ENCODE measurements around the gene CDC25B. TPM values are rescaled to one million over a fixed set of nuclear protein-coding genes. Genes with fewer than 3 reads are reported as not detected.
A peak's percentile ranks its signal among the peaks of the same experiment; 100 is the strongest.

Gene CDC25B
- polyA plus RNA-seq, 1 experiment, result 58.9 TPM

DNA sequence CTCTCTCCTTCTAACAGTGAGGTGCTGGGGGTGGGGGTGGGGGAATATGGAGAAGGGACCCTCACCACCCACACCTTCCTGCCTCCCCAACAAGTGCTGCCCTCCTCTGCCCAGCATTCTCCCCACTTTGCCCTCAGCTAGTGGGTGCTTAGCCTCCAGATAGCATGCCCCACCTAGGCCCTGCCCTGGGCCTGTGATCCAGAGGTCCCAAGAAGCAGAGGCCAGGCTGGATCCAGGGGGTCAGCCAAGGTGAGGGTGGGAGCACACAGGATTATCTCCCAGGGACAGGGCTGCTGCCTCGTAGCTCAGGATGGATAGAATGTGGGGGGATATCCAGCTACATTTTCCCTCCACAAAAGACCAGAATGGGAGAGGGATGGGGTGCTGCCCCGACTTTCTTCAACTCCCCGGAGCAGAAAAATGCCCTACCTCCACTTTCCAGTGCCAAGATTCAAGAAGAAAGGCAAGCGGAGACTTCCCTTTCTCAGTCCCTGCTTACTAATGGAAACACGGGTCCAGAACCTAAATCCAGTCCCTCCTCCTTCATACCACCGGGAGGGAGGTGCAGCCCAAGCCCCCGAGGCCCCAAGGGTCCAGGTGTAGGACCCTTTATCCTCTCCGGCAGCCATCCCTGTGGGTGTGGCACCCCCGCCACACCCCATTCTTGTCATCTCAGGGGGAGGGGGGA is 29.5 kb upstream of the CDC25B start:
- H3K9me3 ChIP-seq (ENCODE audit: control insufficient read depth, insufficient read depth, low read length), result no peaks in the 10 kb centered on the region
- H3K4me3 ChIP-seq (ENCODE audit: low read depth, low read length), result peak overlapping the region; percentile 77

DNA sequence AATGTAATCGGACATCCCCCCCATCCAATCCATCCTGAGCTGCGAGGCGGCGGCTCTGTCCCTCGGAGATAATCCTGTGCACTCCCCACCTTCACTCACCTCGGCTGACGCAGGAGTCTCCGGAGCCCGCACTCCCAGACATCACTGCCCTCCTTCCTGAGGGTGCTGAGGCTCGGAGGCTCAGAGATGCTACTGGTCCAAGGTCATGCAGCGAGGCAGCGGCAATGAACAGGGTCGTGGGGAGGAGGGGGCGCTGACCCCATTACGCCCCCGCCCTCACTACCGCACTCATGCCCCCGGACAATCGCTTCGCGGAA is 29.0 kb upstream of the CDC25B start:
- H3K4me3 ChIP-seq (ENCODE audit: low read depth, low read length), result peak overlapping the region; percentile 77
- ChIA-PET CTCF (interaction anchor here (1.2 to 2.1 kb wide), 4 partner anchors 11 to 52 kb away, joined by 4 to 18 read pairs (median 10); partner anchors contain the start of gene SPEF1), POLR2A (interaction anchor here (0.6 to 2.3 kb wide), 5 partner anchors 11 to 85 kb away, joined by 3 to 14 read pairs (median 7); partner anchors contain the start of genes ADAM33 and AP5S1)
- no peaks in the 10 kb centered on the region for H3K9me3 ChIP-seq (ENCODE audit: control insufficient read depth, insufficient read depth, low read length)
- no peak overlapping the region for H3K27ac ChIP-seq (ENCODE audit: low read depth, low read length)
- no peaks in the 10 kb centered on the region for H3K27me3 ChIP-seq (ENCODE audit: control insufficient read depth, insufficient read depth, low read length)
- no peak for DNase-seq (ENCODE audit: low read depth, low spot score)
- TF ChIP-seq, protein P1, sequence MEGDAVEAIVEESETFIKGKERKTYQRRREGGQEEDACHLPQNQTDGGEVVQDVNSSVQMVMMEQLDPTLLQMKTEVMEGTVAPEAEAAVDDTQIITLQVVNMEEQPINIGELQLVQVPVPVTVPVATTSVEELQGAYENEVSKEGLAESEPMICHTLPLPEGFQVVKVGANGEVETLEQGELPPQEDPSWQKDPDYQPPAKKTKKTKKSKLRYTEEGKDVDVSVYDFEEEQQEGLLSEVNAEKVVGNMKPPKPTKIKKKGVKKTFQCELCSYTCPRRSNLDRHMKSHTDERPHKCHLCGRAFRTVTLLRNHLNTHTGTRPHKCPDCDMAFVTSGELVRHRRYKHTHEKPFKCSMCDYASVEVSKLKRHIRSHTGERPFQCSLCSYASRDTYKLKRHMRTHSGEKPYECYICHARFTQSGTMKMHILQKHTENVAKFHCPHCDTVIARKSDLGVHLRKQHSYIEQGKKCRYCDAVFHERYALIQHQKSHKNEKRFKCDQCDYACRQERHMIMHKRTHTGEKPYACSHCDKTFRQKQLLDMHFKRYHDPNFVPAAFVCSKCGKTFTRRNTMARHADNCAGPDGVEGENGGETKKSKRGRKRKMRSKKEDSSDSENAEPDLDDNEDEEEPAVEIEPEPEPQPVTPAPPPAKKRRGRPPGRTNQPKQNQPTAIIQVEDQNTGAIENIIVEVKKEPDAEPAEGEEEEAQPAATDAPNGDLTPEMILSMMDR (IDR thresholded peaks at IDR 0.05; ENCODE audit: low read depth, low read length), result no peak

More for the DNA sequence above, 29.5 kb upstream of the CDC25B start:
- POLR2A ChIA-PET, result interaction anchor here (0.9 kb wide), 1 partner anchor 12 kb away, joined by 3 read pairs; no protein-coding TSS in a partner anchor
- H3K27ac ChIP-seq (ENCODE audit: low read depth, low read length), result no peak overlapping the region
- TF ChIP-seq, protein P1 (IDR thresholded peaks at IDR 0.05; ENCODE audit: low read depth, low read length), result no peak
- CTCF ChIA-PET, result no interaction called here
- no peak for DNase-seq (ENCODE audit: low read depth, low spot score)
- H3K27me3 ChIP-seq (ENCODE audit: control insufficient read depth, insufficient read depth, low read length), result no peaks in the 10 kb centered on the region

DNA sequence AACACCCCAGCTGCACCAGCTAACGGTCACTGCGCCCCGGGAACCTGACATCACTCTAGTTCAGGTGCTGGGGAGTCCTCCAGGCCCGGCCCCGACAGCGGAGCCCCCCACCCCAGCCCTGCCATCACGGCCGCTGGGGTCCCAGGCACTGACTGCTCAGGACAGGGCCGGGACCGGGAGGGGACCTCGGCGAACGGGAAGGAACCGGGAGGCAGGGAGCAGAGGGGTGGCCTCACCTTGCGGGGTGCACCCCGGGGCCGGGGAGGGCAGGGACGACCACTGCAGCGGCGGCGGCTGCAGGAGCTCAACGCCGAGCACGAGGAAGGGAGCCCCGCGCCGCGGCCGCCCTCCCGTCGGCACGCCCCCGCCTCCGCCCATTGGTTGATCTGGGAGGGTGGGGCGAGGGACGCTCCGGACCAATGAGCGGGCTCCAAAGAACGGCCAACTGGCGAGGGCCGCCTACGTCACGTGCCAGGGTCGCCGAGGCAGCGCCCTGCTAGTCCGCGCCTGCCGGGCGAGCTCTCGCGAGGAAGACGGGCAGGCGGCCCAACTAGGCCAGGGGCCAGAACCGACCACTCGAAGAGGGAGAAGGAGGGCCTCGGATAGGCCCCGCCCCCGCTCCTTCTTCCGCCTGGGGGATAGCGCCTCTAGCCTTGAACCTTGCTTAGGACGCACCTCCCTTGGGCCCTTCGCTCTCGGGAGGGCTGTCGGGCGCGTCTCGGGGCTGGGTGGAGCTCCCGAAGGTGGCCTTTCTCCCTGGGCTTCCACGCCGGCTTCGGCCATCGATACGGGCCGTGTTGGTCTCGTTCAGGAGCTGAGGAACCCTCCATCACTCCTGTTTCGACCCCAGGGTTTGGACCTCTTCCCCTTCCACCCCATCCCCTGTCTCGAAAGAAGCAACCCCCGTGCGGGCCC is 28.4 kb upstream of the CDC25B start, which contains the start of gene ADISSP:
TSS of gene ADISSP (minus strand) at position 327 of the 915 bp plus-strand sequence. CDS start 7,653 bp downstream, outside the sequence.
- DNase-seq (ENCODE audit: low read depth, low spot score), result peak; percentile 95
- Histone ChIP-seq H3K9me3 (ENCODE audit: control insufficient read depth, insufficient read depth, low read length) (no peaks in the 10 kb centered on the region), H3K27ac (ENCODE audit: low read depth, low read length) (peak within 1 kb of the TSS; percentile 90), H3K4me3 (ENCODE audit: low read depth, low read length) (peak within 1 kb of the TSS; percentile 84), H3K27me3 (ENCODE audit: control insufficient read depth, insufficient read depth, low read length) (no peaks in the 10 kb centered on the region)
- TF ChIP-seq, protein P1 (IDR thresholded peaks at IDR 0.05; ENCODE audit: low read depth, low read length), result peak; percentile 28; the same call in 1 of the 2 replicates
- CTCF ChIA-PET, result interaction anchor here (1.2 to 2.1 kb wide), 4 partner anchors 10 to 51 kb away, joined by 4 to 18 read pairs (median 10); partner anchors contain the start of gene SPEF1
- POLR2A ChIA-PET, result interaction anchor here (0.6 to 2.3 kb wide), 12 partner anchors 10 to 318 kb away, joined by 3 to 14 read pairs (median 4); partner anchors contain the start of genes ADAM33, AP5S1, CENPB and SPEF1

DNA sequence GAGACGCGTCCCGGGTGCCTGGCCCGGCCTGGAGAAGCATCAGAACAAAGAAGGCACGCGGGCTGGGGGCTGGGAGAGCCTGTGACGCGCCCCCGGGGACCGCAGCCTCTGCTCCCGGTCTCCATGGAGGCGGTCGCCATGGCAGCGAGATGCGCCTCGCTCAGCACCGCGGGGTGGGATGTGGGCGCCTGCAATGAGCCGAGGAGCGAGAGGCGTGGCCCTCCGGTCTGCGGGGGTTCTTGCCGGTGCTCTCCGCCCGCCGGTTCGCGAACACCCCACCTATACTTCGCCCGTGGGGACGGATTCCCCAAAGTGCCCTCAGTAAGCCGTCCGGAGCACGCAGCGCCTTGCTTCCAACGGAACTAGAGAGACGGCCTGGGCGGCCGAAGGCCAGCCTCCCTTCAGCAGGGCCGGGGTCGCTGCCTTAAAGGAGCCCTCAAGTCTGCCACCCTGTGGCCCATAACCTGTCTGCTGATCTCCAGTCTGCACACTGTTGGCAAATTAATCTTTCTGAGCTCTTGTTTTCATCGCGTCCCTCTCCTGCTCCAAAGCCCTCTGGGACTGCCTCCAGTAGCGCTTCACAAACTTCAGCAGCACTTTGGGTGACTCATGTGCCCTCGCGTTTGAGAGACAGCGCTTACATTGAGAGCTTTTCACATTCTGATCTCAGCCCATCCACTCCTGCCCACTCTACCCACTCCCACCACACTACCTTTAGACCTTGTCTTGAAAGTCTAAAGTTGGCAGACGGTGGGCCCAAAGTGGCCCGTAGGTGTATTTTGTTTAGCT is 27.6 kb upstream of the CDC25B start:
- ChIA-PET POLR2A (interaction anchor here (0.9 to 2.3 kb wide), 10 partner anchors 8 to 317 kb away, joined by 3 to 14 read pairs (median 4); partner anchors contain the start of genes ADAM33, AP5S1, CENPB and SPEF1), CTCF (interaction anchor here (0.5 to 2.1 kb wide), 10 partner anchors 10 to 304 kb away, joined by 3 to 18 read pairs (median 6); partner anchors contain the start of genes CENPB and SPEF1)
- H3K27ac ChIP-seq (ENCODE audit: low read depth, low read length), result peak overlapping the region; percentile 90
- H3K27me3 ChIP-seq (ENCODE audit: control insufficient read depth, insufficient read depth, low read length), result no peaks in the 10 kb centered on the region
- DNase-seq (ENCODE audit: low read depth, low spot score), result no peak
- TF ChIP-seq, protein P1 (IDR thresholded peaks at IDR 0.05; ENCODE audit: low read depth, low read length), result peak; percentile 47
- H3K4me3 ChIP-seq (ENCODE audit: low read depth, low read length), result peak overlapping the region; percentile 84
- no peaks in the 10 kb centered on the region for H3K9me3 ChIP-seq (ENCODE audit: control insufficient read depth, insufficient read depth, low read length)
